K562 (cell line): Measurements from ENCODE around the gene ITGA1. TPM values are rescaled to one million over a fixed set of nuclear protein-coding genes. Genes with fewer than 3 reads are reported as not detected.

Experiments used
- MAFF ChIP-seq: IDR thresholded peaks from 2 replicates; pipeline ENCODE4 v1.6.1; 2012; ENCODE audit warnings: low read length, improper control_type of control experiment
- ZNF609 ChIP-seq: sonication (generic); formaldehyde crosslinking; IDR thresholded peaks from 2 replicates; pipeline ENCODE4 v1.8.1; 2023; ENCODE audit warnings: missing genetic modification reagents, mild to moderate bottlenecking, borderline replicate concordance
- polyA plus RNA-seq, 8 experiments: library from polyadenylated mRNA; depleted of rRNA in 4 of 8; stranded (reverse) in 5 of 8; unstranded in 3 of 8; fragments of >200 nt; fragmentation: Nextera tagmentation in 2 of 8; fragmentation: Illumina TruSeq in 1 of 8; extraction: Ambion mirVana in 2 of 8; extraction: Trizol in 1 of 8; gene quantifications; 2 replicates each; pipeline versions ENCODE4 v1.2.1 to v1.2.3, GENCODE V29; 2011 to 2014; ENCODE audit warnings: inconsistent platforms in 1 of 8, missing spikeins in 1 of 8
- total RNA-seq, 7 experiments: library from RNA; depleted of rRNA in 6 of 7; stranded (reverse); fragments of >200 nt in 6 of 7; fragmentation: Illumina TruSeq in 2 of 7; extraction: Trizol in 2 of 7; gene quantifications; 2 replicates each; pipeline versions ENCODE4 v1.2.1 to v1.2.3, GENCODE V29; 2011 to 2021; ENCODE audit warnings: low replicate concordance in 1 of 7
- TF ChIP-seq, protein P1 (sequence below): IDR thresholded peaks from 3 replicates; pipeline ENCODE4 v1.6.1; 2011; ENCODE audit warnings: borderline replicate concordance, mild to moderate bottlenecking; ENCODE audit not compliant: insufficient read length, insufficient read depth

The ITGA1 gene
- total and polyA plus RNA-seq, 9 of the 15 experiments (the other 6 are each of a cell fraction or from before 2014, with no cell fraction given) = 0.04 to 0.22 TPM; not detected in 7

GRCh38 chr5:52910071-52910470, 122.4 kb downstream of the ITGA1 start (continued):
- TF ChIP-seq, protein P1, sequence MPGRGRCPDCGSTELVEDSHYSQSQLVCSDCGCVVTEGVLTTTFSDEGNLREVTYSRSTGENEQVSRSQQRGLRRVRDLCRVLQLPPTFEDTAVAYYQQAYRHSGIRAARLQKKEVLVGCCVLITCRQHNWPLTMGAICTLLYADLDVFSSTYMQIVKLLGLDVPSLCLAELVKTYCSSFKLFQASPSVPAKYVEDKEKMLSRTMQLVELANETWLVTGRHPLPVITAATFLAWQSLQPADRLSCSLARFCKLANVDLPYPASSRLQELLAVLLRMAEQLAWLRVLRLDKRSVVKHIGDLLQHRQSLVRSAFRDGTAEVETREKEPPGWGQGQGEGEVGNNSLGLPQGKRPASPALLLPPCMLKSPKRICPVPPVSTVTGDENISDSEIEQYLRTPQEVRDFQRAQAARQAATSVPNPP = no peak
- TF ChIP-seq ZNF609 (no peak), MAFF (no peak)
